Suppressor macrophage (primary cell): ENCODE measurements around the gene INO80B.
"Not testable (repeated sequence)": the region's sequence is repeated elsewhere in the genome, so short reads cannot be mapped to it uniquely, and the experiment has no call there.

Source experiments
- DNase-seq, 4 experiments: peaks; one replicate each; pipeline ENCODE4 v3.0.0-alpha.2; 2020 to 2022

INO80B gene

GRCh38 chr2:74426181-74426758 lies 28.6 kb upstream of the INO80B start:
- DNase-seq: no peak

GRCh38 chr2:74427551-74427950 lies 27.3 kb upstream of the INO80B start:
- DNase-seq: no peak

GRCh38 chr2:74428675-74429074 lies 26.2 kb upstream of the INO80B start:
- DNase-seq: no peak

GRCh38 chr2:74429487-74430451 lies 25.1 kb upstream of the INO80B start:
- DNase-seq: no peak

GRCh38 chr2:74430502-74430901 lies 24.4 kb upstream of the INO80B start:
- DNase-seq: no peak

- no peak for DNase-seq
Measured at GRCh38 chr2:74436111-74436805, 18.6 kb upstream of the INO80B start.

- peak; percentile 26 to 51 (median 38) for DNase-seq
Measured at GRCh38 chr2:74436848-74437695, 17.8 kb upstream of the INO80B start.

- DNase-seq: no peak
Measured at GRCh38 chr2:74438248-74438647, 16.6 kb upstream of the INO80B start.

GRCh38 chr2:74439373-74439772 lies 15.5 kb upstream of the INO80B start:
- DNase-seq: no peak

- DNase-seq: peak in 2 of 4 experiments; percentile 22 to 38
Measured at GRCh38 chr2:74439803-74440377, 15.0 kb upstream of the INO80B start.

GRCh38 chr2:74440378-74441169 lies 14.3 kb upstream of the INO80B start:
- peak; percentile 71 to 90 (median 79) for DNase-seq

GRCh38 chr2:74441170-74441689 lies 13.7 kb upstream of the INO80B start:
- DNase-seq: no peak

- peak in 1 of 4 experiments; percentile 18 for DNase-seq
Measured at GRCh38 chr2:74441690-74442482, 13.0 kb upstream of the INO80B start, which contains the start of gene RTKN. Gene RTKN, minus strand, starts transcription at chr2:74441937. Its CDS starts 121 bp downstream, at chr2:74441816.

GRCh38 chr2:74442483-74443297 lies 12.2 kb upstream of the INO80B start:
- DNase-seq: not testable (repeated sequence)

GRCh38 chr2:74444498-74445318 lies 10.2 kb upstream of the INO80B start:
- DNase-seq: no peak

- no peak for DNase-seq
Measured at GRCh38 chr2:74447230-74447999, 7.5 kb upstream of the INO80B start.

GRCh38 chr2:74448771-74449170 lies 6.1 kb upstream of the INO80B start:
- DNase-seq: no peak
